SK-N-SH treated with all-trans-retinoic acid at 6 μM for 48 hours (cell line): Measurements from ENCODE around the gene TUT1.

Source experiments
- ESRRG ChIP-seq: fragments of 250-450 bp; sonication (Bioruptor Pico); IDR thresholded peaks from 2 replicates; pipeline ENCODE4 v1.6.1; 2021; ENCODE audit warnings: mild to moderate bottlenecking
- GLIS3 ChIP-seq: fragments of 250-450 bp; sonication (Bioruptor Pico); IDR thresholded peaks from 2 replicates; pipeline ENCODE4 v1.5.0; 2020; ENCODE audit warnings: mild to moderate bottlenecking, moderate library complexity
- TOX ChIP-seq: fragments of 250-450 bp; sonication (Bioruptor Pico); IDR thresholded peaks from 2 replicates; pipeline ENCODE4 v1.8.0; 2021; ENCODE audit warnings: mild to moderate bottlenecking, moderate library complexity, borderline replicate concordance
- ZNF8 ChIP-seq: fragments of 450-650 bp; formaldehyde crosslinking; IDR thresholded peaks from 2 replicates; pipeline ENCODE4 v1.5.0; 2020; ENCODE audit warnings: mild to moderate bottlenecking, moderate library complexity

GRCh38 chr11:62595124-62595523 lies 3.8 kb upstream of the TUT1 start:
- no peak for TF ChIP-seq TOX (CRISPR knock-in tag)
- TF ChIP-seq ZNF8 (CRISPR knock-in tag) = no peak
- no peak for TF ChIP-seq ESRRG
- no peak for TF ChIP-seq GLIS3 (CRISPR knock-in tag)
